K562 (cell line): ENCODE data around the gene PTPN9. TPM values are rescaled to one million over a fixed set of nuclear protein-coding genes. Genes with fewer than 3 reads are reported as not detected.

Experiments
- C11orf30 ChIP-seq: fragments of 450-650 bp; IDR thresholded peaks from 2 replicates; pipeline ENCODE4 v1.6.1; 2016; ENCODE audit warnings: low read depth, mild to moderate bottlenecking
- CBX3 ChIP-seq, 2 experiments: IDR thresholded peaks; 1 replicate in 1 of 2; 2 replicates in 1 of 2; pipeline ENCODE4 v1.6.1; 2012; ENCODE audit warnings: inconsistent platforms in 2 of 2, low read length in 2 of 2, borderline replicate concordance in 1 of 2, control low read depth in 1 of 2
- ERF ChIP-seq: fragments of 450-650 bp; formaldehyde crosslinking; IDR thresholded peaks from 2 replicates; pipeline ENCODE4 v1.4.0; 2020; ENCODE audit warnings: mild to moderate bottlenecking, mixed read lengths
- GATA2 ChIP-seq: sonication (generic); formaldehyde crosslinking; IDR thresholded peaks from 2 replicates; pipeline ENCODE4 v1.4.0; 2020; ENCODE audit warnings: mild to moderate bottlenecking, missing genetic modification reagents
- HNRNPH1 ChIP-seq: fragments of 200-400 bp; formaldehyde crosslinking; optimal IDR thresholded peaks from 2 replicates; pipeline ENCODE3; 2017; ENCODE audit warnings: low read depth, mild to moderate bottlenecking, low read length, moderate library complexity
- MTA2 ChIP-seq: fragments of 450-650 bp; IDR thresholded peaks from 2 replicates; pipeline ENCODE4 v1.6.1; 2016; ENCODE audit warnings: low read depth
- NFRKB ChIP-seq: fragments of 450-650 bp; IDR thresholded peaks from 2 replicates; pipeline ENCODE4 v1.6.1; 2016; ENCODE audit warnings: low read depth
- PRPF4 ChIP-seq: fragments of 200-400 bp; formaldehyde crosslinking; IDR thresholded peaks from one replicate; pipeline ENCODE4 v1.6.1; 2017; ENCODE audit warnings: low read length, low read depth, mild to moderate bottlenecking; ENCODE audit not compliant: insufficient read depth, poor library complexity, severe bottlenecking
- RBBP5 ChIP-seq: fragments of 200-600 bp; sonication (generic); IDR thresholded peaks from 2 replicates; pipeline ENCODE4 v1.6.1; 2012; ENCODE audit warnings: borderline replicate concordance, mild to moderate bottlenecking, low read length, control low read depth, inconsistent platforms; ENCODE audit not compliant: insufficient read depth, poor library complexity, severe bottlenecking
- RBM22 ChIP-seq: fragments of 200-400 bp; formaldehyde crosslinking; IDR thresholded peaks from 2 replicates; pipeline ENCODE4 v1.6.1; 2018; ENCODE audit warnings: low read length, low read depth; ENCODE audit not compliant: poor library complexity, severe bottlenecking
- RNF2 ChIP-seq: sonication (generic); IDR thresholded peaks from 2 replicates; pipeline ENCODE4 v1.6.1; 2016
- TCFL5 ChIP-seq: fragments of 250-450 bp; sonication (Bioruptor Pico); conservative IDR thresholded peaks from 2 replicates; pipeline ENCODE4 v1.6.1; 2021; ENCODE audit warnings: mild to moderate bottlenecking, moderate library complexity, matching md5 sums
- ZNF3 ChIP-seq: fragments of 250-450 bp; sonication (Bioruptor Pico); IDR thresholded peaks from 2 replicates; pipeline ENCODE4 v1.5.0; 2021; ENCODE audit warnings: mild to moderate bottlenecking, moderate library complexity
- ZNF644 ChIP-seq: fragments of 200-800 bp; sonication (Bioruptor generic); IDR thresholded peaks from 2 replicates; pipeline ENCODE4 v1.6.1; 2016; ENCODE audit warnings: low read depth, missing genetic modification characterization, missing compliant biosample characterization
- polyA plus RNA-seq, 8 experiments: library from polyadenylated mRNA; depleted of rRNA in 4 of 8; stranded (reverse) in 5 of 8; unstranded in 3 of 8; fragments of >200 nt; fragmentation: Nextera tagmentation in 2 of 8; fragmentation: Illumina TruSeq in 1 of 8; extraction: Ambion mirVana in 2 of 8; extraction: Trizol in 1 of 8; gene quantifications; 2 replicates each; pipeline versions ENCODE4 v1.2.1 to v1.2.3, GENCODE V29; 2011 to 2014; ENCODE audit warnings: inconsistent platforms in 1 of 8, missing spikeins in 1 of 8
- total RNA-seq, 7 experiments: library from RNA; depleted of rRNA in 6 of 7; stranded (reverse); fragments of >200 nt in 6 of 7; fragmentation: Illumina TruSeq in 2 of 7; extraction: Trizol in 2 of 7; gene quantifications; 2 replicates each; pipeline versions ENCODE4 v1.2.1 to v1.2.3, GENCODE V29; 2011 to 2021; ENCODE audit warnings: low replicate concordance in 1 of 7
- TF ChIP-seq, protein P1 (sequence below): fragments of 450-650 bp; IDR thresholded peaks from 2 replicates; pipeline ENCODE4 v1.6.1; 2017; ENCODE audit warnings: antibody characterized with exemption, mild to moderate bottlenecking
- TF ChIP-seq, protein P2 (sequence below), 2 experiments: fragments of 450-650 bp in 1 of 2; sonication (generic) in 1 of 2; formaldehyde crosslinking; conservative IDR thresholded peaks; 2 replicates each; pipeline versions ENCODE4 v1.4.0 to v1.8.1; 2020 to 2022; ENCODE audit warnings: mild to moderate bottlenecking in 1 of 2, missing genetic modification reagents in 1 of 2

PTPN9 gene
- total and polyA plus RNA-seq, 9 of the 15 experiments (the other 6 are each of a cell fraction or from before 2014, with no cell fraction given) = 5.0 to 24.0 (median 14.2) TPM

DNA sequence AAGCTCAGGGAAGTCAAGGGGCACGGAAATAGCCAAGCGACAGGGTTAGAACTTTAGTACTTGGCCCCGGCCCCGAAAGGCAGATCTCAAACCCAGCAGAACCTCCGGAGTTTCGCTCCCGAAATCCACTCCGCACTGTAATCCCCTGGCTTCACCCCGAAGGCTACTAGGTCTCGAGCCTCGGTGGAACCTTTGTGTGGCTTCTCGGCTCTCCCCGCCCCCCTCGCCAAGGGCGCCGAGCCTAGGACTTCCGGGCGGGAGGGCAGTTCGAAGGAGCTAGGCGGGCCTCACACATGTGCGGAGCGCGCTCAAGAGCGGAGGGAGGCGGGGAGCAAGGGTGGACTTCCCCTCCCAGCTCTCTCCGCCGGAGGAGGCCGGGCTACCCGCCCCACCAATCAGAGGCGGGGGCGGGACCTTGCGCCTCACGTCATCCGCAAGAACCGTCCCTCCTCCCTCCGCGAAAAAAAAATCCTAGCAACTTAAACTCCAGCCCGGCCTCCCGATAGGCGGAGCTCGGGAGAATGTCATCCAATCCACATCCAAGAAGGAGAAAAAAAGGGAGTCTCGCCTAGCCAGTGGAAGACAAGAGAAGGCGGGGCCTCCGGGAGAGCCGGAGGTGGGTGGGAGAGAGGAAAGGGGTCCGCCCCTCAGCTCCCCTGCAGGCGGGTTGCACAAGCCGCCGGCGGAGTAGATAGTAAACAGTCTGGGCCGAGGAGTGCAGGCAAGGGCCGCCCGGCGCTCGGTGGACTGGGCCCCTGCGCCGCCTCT is 125.2 kb downstream of the PTPN9 start (continued):
- TF ChIP-seq, protein P1, sequence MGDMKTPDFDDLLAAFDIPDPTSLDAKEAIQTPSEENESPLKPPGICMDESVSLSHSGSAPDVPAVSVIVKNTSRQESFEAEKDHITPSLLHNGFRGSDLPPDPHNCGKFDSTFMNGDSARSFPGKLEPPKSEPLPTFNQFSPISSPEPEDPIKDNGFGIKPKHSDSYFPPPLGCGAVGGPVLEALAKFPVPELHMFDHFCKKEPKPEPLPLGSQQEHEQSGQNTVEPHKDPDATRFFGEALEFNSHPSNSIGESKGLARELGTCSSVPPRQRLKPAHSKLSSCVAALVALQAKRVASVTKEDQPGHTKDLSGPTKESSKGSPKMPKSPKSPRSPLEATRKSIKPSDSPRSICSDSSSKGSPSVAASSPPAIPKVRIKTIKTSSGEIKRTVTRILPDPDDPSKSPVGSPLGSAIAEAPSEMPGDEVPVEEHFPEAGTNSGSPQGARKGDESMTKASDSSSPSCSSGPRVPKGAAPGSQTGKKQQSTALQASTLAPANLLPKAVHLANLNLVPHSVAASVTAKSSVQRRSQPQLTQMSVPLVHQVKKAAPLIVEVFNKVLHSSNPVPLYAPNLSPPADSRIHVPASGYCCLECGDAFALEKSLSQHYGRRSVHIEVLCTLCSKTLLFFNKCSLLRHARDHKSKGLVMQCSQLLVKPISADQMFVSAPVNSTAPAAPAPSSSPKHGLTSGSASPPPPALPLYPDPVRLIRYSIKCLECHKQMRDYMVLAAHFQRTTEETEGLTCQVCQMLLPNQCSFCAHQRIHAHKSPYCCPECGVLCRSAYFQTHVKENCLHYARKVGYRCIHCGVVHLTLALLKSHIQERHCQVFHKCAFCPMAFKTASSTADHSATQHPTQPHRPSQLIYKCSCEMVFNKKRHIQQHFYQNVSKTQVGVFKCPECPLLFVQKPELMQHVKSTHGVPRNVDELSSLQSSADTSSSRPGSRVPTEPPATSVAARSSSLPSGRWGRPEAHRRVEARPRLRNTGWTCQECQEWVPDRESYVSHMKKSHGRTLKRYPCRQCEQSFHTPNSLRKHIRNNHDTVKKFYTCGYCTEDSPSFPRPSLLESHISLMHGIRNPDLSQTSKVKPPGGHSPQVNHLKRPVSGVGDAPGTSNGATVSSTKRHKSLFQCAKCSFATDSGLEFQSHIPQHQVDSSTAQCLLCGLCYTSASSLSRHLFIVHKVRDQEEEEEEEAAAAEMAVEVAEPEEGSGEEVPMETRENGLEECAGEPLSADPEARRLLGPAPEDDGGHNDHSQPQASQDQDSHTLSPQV = no peak
- TF ChIP-seq RBM22 (no peak), ERF (CRISPR knock-in tag) (no peak), TCFL5 (no peak), ZNF3 (CRISPR knock-in tag) (no peak), RBBP5 (peak; percentile 16), NFRKB (peak; percentile 73; the same call in 1 of the 2 replicates), HNRNPH1 (no peak), RNF2 (peak; percentile 83; the same call in 1 of the 2 replicates), MTA2 (no peak), C11orf30 (no peak), GATA2 (CRISPR knock-in tag) (no peak), CBX3 (IDR thresholded peaks at IDR 0.05; ENCODE audit: borderline replicate concordance in 1 of 2, low read length in 2 of 2) (peak in 1 of 2 experiments; percentile 60; a peak in 1 of 3 replicates), PRPF4 (no peak), ZNF644 (tag) (no peak)
- TF ChIP-seq, protein P2, sequence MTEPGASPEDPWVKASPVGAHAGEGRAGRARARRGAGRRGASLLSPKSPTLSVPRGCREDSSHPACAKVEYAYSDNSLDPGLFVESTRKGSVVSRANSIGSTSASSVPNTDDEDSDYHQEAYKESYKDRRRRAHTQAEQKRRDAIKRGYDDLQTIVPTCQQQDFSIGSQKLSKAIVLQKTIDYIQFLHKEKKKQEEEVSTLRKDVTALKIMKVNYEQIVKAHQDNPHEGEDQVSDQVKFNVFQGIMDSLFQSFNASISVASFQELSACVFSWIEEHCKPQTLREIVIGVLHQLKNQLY (CRISPR knock-in tag; conservative IDR thresholded peaks at IDR 0.05) = no peak
